ENCODE results near the gene NRAP. TPM values are rescaled to one million over a fixed set of nuclear protein-coding genes. Genes with fewer than 3 reads are reported as not detected.

The NRAP gene
- total RNA-seq, 2 donors from 2014 or later, result not detected

DNA sequence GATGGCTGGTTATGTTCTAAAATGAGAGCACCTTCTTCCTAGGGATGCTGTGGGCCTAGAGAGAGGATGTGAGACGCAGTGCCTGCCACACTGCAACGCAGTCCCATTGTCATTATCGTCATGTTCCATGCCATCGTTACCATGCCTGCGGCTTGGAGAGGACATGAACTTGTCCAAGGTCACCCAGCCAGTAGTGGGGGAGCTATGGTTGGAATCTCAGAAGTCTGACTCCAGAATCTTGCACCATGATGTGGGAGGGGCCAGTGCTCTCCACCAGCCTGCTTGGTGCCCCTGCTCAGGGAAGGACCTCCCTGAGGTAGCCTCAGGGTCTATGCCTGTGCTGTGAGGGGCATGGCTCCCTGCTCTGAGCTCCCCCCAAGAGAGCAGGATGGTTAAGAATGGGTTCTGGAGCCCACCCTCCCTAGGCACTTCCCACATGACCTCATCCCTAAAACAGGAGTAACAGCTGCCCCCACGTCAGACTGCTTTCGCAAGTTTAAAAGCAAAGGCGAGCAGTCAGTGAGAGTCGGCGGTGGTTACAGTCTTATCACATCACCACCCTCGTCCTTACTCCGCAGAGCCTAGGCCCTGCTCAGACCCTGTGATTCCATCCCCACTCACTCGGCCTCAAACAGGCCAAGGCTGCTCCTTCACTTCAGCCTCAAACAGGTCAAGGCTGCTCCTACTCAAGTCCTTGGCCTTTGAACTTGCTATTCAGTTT is 60.6 kb downstream of the NRAP start:
- Histone ChIP-seq H3K27me3 (no peaks in the 10 kb centered on the region), H3K36me3 (replicated peaks in 1 of 2; ENCODE audit: insufficient read depth in 1 of 2, low read depth in 2 of 2) (no peaks in the 10 kb centered on the region), H3K4me1 (peaks cover 3% of the 10 kb centered on the region), H3K9me3 (no peaks in the 10 kb centered on the region), H3K4me3 (no peak overlapping the region), H3K27ac (no peak overlapping the region)
- TF ChIP-seq, protein P1, sequence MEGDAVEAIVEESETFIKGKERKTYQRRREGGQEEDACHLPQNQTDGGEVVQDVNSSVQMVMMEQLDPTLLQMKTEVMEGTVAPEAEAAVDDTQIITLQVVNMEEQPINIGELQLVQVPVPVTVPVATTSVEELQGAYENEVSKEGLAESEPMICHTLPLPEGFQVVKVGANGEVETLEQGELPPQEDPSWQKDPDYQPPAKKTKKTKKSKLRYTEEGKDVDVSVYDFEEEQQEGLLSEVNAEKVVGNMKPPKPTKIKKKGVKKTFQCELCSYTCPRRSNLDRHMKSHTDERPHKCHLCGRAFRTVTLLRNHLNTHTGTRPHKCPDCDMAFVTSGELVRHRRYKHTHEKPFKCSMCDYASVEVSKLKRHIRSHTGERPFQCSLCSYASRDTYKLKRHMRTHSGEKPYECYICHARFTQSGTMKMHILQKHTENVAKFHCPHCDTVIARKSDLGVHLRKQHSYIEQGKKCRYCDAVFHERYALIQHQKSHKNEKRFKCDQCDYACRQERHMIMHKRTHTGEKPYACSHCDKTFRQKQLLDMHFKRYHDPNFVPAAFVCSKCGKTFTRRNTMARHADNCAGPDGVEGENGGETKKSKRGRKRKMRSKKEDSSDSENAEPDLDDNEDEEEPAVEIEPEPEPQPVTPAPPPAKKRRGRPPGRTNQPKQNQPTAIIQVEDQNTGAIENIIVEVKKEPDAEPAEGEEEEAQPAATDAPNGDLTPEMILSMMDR (IDR thresholded peaks at IDR 0.05), result no peak
- TF ChIP-seq POLR2A (IDR thresholded peaks at IDR 0.05), result no peak
- DNase-seq (no peak), ATAC-seq (no peak)
- intact Hi-C loops (cut with DNase I), result no loop called here
- 82 to 92% methylated on average over 13 of the region's 13 CpGs for WGBS, 2 donors

DNA sequence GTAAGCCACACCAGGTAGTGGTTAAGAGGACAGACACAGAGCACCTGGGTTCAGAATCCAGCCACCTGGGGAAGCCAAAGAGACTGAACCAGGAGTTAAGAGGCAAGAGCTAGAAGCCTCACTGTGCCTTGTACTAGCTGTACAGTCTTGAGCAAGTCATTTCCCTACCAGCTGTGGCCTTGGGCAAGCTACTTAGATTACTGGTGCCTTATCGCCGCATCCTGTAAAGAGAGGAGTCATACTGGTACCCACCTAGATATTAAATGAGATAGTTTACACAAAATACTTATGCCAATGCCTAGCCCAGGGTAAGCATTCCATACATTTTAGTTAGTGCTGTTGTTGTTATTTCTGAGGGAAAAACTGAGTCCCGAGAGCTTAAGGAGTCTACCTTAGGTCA is 63.3 kb downstream of the NRAP start:
- H3K9me3 ChIP-seq, result no peaks in the 10 kb centered on the region
- no peak for DNase-seq
- H3K27ac ChIP-seq, result no peak overlapping the region
- peaks cover 10% of the 10 kb centered on the region for H3K4me1 ChIP-seq
- 87 to 97% methylated on average over 3 of the region's 3 CpGs for WGBS, 2 donors
- no peak for TF ChIP-seq POLR2A (IDR thresholded peaks at IDR 0.05)
- TF ChIP-seq, protein P1 (IDR thresholded peaks at IDR 0.05), result no peak
- ATAC-seq, result no peak
- H3K36me3 ChIP-seq (replicated peaks in 1 of 2; ENCODE audit: insufficient read depth in 1 of 2, low read depth in 2 of 2), result no peaks in the 10 kb centered on the region
- no peaks in the 10 kb centered on the region for H3K27me3 ChIP-seq
- intact Hi-C loops (cut with DNase I), result no loop called here
- no peak overlapping the region for H3K4me3 ChIP-seq

DNA sequence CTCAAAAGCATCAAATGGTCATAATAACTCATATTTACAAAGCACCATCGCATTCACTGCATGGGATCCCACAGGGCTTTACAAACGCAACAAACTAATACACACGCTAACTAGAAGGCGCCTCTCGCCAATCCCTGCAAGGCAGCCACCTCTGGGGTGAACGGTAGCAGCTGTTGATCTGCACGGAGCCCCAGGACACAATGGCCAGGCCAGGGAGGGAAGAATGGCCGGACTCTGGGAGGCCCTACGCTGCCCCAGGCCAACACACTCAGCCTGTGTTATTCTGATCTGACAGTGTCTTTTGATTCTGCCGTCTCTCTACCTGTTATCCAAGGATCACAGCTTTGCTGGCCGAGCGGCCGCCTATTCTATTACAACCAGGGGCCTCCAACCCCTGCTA is 69.2 kb downstream of the NRAP start:
- no peaks in the 10 kb centered on the region for H3K9me3 ChIP-seq
- no peaks in the 10 kb centered on the region for H3K36me3 ChIP-seq (replicated peaks in 1 of 2; ENCODE audit: insufficient read depth in 1 of 2, low read depth in 2 of 2)
- H3K4me3 ChIP-seq, result no peak overlapping the region
- intact Hi-C loops (cut with DNase I), result no loop called here
- TF ChIP-seq, protein P1 (IDR thresholded peaks at IDR 0.05), result no peak
- TF ChIP-seq POLR2A (IDR thresholded peaks at IDR 0.05), result no peak
- no peaks in the 10 kb centered on the region for H3K27me3 ChIP-seq
- no peak overlapping the region for H3K27ac ChIP-seq
- ATAC-seq (no peak), DNase-seq (no peak)
- H3K4me1 ChIP-seq, result peaks cover 7% of the 10 kb centered on the region
- 79 to 88% methylated on average over 8 to 13 of the region's 13 CpGs for WGBS, 2 donors

DNA sequence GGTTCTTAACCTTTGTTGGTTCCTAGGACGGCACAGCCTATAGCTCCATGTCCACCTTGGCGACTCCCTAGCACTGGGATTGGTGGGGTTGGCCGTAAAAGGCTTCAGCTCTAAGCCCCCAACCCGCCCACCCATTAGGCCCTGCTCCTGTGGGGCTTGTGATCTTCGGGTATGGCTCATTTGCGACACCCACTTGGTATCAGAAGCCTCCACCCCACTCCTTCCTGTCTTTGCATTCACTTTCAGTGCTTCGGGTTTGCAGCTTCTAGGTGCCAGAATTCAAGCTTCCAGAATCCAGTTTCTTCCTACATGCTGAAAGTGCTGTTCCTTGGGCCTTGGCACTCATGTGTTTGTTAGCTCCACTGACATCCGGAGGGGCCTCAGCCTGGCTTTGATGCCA is 71.5 kb downstream of the NRAP start:
- Histone ChIP-seq H3K36me3 (replicated peaks in 1 of 2; ENCODE audit: insufficient read depth in 1 of 2, low read depth in 2 of 2) (no peaks in the 10 kb centered on the region), H3K27ac (no peak overlapping the region), H3K27me3 (no peaks in the 10 kb centered on the region), H3K4me1 (peaks cover 7% of the 10 kb centered on the region), H3K4me3 (no peak overlapping the region), H3K9me3 (no peaks in the 10 kb centered on the region)
- no peak for DNase-seq
- TF ChIP-seq, protein P1 (IDR thresholded peaks at IDR 0.05), result no peak
- no peak for TF ChIP-seq POLR2A (IDR thresholded peaks at IDR 0.05)
- no peak for ATAC-seq
- intact Hi-C loops (cut with DNase I), result no loop called here
- WGBS, 2 donors, result 84 to 95% methylated on average over 5 to 8 of the region's 8 CpGs

DNA sequence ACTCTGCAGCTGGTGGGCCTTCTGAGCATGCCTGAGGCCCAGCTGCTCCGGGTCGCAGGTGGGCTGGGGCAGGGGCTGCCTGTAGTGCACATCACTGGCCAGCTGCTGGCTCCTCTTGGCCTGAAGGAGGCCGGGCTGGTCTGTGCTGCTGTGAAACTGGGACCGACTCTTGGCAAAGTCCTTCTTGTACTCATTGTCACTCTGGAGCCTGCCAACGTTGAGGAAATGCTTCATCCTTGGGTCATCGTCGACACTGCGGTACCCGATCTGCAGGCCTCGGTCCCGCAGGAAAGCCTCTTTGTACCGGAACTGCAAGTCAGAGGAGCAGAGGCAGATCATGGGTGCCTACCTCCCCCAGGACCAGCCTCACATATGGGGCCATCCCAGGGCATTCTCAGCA is 73.3 kb downstream of the NRAP start:
- H3K36me3 ChIP-seq (replicated peaks in 1 of 2; ENCODE audit: insufficient read depth in 1 of 2, low read depth in 2 of 2), result no peaks in the 10 kb centered on the region
- ATAC-seq, result no peak
- WGBS, 2 donors, result 87 to 88% methylated on average over 9 to 12 of the region's 12 CpGs
- H3K9me3 ChIP-seq, result no peaks in the 10 kb centered on the region
- no peaks in the 10 kb centered on the region for H3K4me1 ChIP-seq
- intact Hi-C loops (cut with DNase I), result no loop called here
- no peak for DNase-seq
- TF ChIP-seq POLR2A (IDR thresholded peaks at IDR 0.05), result no peak
- TF ChIP-seq, protein P1 (IDR thresholded peaks at IDR 0.05), result no peak
- no peak overlapping the region for H3K27ac ChIP-seq
- H3K27me3 ChIP-seq, result no peaks in the 10 kb centered on the region
- no peak overlapping the region for H3K4me3 ChIP-seq
